Karpas-422 (cell line): Measurements from ENCODE around the gene CD68. TPM values are rescaled to one million over a fixed set of nuclear protein-coding genes. Genes with fewer than 3 reads are reported as not detected.

ENCODE experiments used
- DNase-seq: peaks from one replicate; pipeline ENCODE4 v3.0.0-alpha.2; 2015
- H2AFZ ChIP-seq: fragments of 200-600 bp; sonication (generic); 2 replicates; pipeline ENCODE4 v1.6.1; 2014; ENCODE audit warnings: antibody characterized with exemption, low read length, mixed read lengths
- H3K27ac ChIP-seq: fragments of 200-600 bp; sonication (generic); 2 replicates; pipeline ENCODE4 v1.5.1; 2014; ENCODE audit warnings: mild to moderate bottlenecking, low read length, moderate library complexity
- H3K27me3 ChIP-seq: fragments of 200-600 bp; sonication (generic); 2 replicates; pipeline ENCODE4 v1.6.1; 2014; ENCODE audit warnings: low read length, mixed read lengths
- H3K36me3 ChIP-seq: fragments of 200-600 bp; sonication (generic); 2 replicates; pipeline ENCODE4 v1.6.1; 2014; ENCODE audit warnings: low read length, mixed read lengths; ENCODE audit not compliant: insufficient read depth
- H3K4me1 ChIP-seq: fragments of 200-600 bp; sonication (generic); 2 replicates; pipeline ENCODE4 v1.6.1; 2014; ENCODE audit warnings: mild to moderate bottlenecking, low read length, mixed read lengths
- H3K4me2 ChIP-seq: fragments of 200-600 bp; sonication (generic); 2 replicates; pipeline ENCODE4 v1.6.1; 2014; ENCODE audit warnings: low read length, low read depth, mild to moderate bottlenecking; ENCODE audit not compliant: poor library complexity, severe bottlenecking
- H3K4me3 ChIP-seq: fragments of 200-600 bp; sonication (generic); 2 replicates; pipeline ENCODE4 v1.5.1; 2014; ENCODE audit warnings: mild to moderate bottlenecking, antibody characterized with exemption, low read length, mixed read lengths
- H3K79me2 ChIP-seq: fragments of 200-600 bp; sonication (generic); 2 replicates; pipeline ENCODE4 v1.6.1; 2014; ENCODE audit warnings: mild to moderate bottlenecking, low read length, mixed read lengths
- H3K9ac ChIP-seq: fragments of 200-600 bp; sonication (generic); 2 replicates; pipeline ENCODE4 v1.6.0; 2014; ENCODE audit warnings: low read length
- H3K9me2 ChIP-seq: fragments of 200-600 bp; sonication (generic), shearing (Covaris generic); replicated peaks from 2 replicates; pipeline ENCODE4 v1.6.0; 2014; ENCODE audit warnings: mild to moderate bottlenecking, low read length, moderate library complexity; ENCODE audit not compliant: insufficient read depth
- H3K9me3 ChIP-seq: fragments of 300-700, 200-600 bp; sonication (generic); 2 replicates; pipeline ENCODE4 v1.6.1; 2014; ENCODE audit warnings: low read length, mixed read lengths
- H4K20me1 ChIP-seq: fragments of 200-600 bp; sonication (generic); 2 replicates; pipeline ENCODE4 v1.6.1; 2014; ENCODE audit warnings: mild to moderate bottlenecking, antibody characterized with exemption, low read length, low read depth; ENCODE audit not compliant: insufficient read depth
- total RNA-seq: library from RNA; depleted of rRNA; stranded (reverse); fragments of >200 nt; shearing (Covaris generic); gene quantifications from 2 replicates; pipeline ENCODE4 v1.2.3, GENCODE V29; 2014; ENCODE audit warnings: low replicate concordance

CD68 gene
- total RNA-seq, 1 experiment from 2014 or later = 3.8 TPM

DNA sequence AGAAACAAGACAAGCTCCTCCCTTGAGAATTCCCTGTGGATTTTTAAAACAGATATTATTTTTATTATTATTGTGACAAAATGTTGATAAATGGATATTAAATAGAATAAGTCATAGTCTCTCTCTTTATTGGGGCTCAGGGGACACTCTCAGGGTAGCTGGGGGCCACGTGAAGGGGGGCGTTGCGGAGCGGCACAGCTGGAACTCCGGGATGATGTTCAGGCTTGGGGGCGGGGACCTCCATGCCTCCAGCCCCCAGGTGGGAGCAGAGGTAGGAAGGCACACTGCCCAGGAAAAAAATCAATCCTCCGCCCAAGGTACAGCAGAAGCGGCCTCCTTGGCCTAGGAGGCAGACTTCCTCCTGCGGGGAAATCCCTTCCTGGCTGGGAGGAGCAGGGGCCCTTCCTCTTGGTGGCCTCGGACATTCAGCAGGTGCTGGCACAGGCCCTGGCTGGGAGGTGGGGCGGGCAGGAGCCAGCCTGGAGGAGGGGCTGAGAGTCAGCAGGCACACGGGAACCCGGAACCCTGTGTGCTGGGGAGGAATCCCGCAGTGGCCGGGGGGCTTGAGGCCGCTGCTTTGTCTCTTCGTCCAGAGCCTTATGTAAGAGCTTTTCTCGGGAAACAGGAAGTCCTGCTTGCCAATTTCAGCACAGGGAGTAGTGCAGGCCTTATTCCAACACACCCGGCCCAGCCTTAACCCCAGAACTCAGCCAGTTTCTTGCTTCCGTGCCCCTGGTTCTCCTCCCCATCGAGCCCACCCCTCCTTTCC lies 21.5 kb upstream of the CD68 start:
- peak; percentile 50 for DNase-seq
- Histone ChIP-seq H3K9me2 (no peaks in the 10 kb centered on the region), H3K27ac (no peak overlapping the region), H4K20me1 (peaks cover 1% of the 10 kb centered on the region; the same call in 1 of the 2 replicates), H3K4me1 (peaks cover 30% of the 10 kb centered on the region), H3K9me3 (no peaks in the 10 kb centered on the region), H3K4me2 (peak overlapping the region; percentile 28), H3K4me3 (no peak overlapping the region), H3K9ac (peak overlapping the region; percentile 38), H3K27me3 (no peaks in the 10 kb centered on the region), H3K79me2 (peaks cover 19% of the 10 kb centered on the region), H2AFZ (no peak overlapping the region), H3K36me3 (no peaks in the 10 kb centered on the region)

DNA sequence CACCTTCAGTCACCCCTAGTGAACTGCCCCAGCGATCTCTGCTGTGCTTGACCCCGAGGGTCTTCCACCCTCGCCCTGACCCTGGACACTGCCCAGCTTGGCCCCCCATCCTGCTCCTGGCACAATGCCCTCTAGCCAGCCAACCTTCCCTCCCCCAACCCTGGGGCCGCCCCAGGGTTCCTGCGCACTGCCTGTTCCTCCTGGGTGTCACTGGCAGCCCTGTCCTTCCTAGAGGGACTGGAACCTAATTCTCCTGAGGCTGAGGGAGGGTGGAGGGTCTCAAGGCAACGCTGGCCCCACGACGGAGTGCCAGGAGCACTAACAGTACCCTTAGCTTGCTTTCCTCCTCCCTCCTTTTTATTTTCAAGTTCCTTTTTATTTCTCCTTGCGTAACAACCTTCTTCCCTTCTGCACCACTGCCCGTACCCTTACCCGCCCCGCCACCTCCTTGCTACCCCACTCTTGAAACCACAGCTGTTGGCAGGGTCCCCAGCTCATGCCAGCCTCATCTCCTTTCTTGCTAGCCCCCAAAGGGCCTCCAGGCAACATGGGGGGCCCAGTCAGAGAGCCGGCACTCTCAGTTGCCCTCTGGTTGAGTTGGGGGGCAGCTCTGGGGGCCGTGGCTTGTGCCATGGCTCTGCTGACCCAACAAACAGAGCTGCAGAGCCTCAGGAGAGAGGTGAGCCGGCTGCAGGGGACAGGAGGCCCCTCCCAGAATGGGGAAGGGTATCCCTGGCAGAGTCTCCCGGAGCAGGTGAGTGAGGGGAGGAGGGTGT lies 20.7 kb upstream of the CD68 start, which contains the start of gene TNFSF13:
TSS of gene TNFSF13 (plus strand) at position 207 of the 776 bp plus-strand sequence. CDS start at position 497, 290 bp downstream.
- H3K4me2 ChIP-seq = peak within 1 kb of the TSS; percentile 28
- H3K4me1 ChIP-seq = peaks cover 38% of the 10 kb centered on the region
- H3K4me3 ChIP-seq = no peak within 1 kb of the TSS
- no peaks in the 10 kb centered on the region for H3K27me3 ChIP-seq
- peak within 1 kb of the TSS; percentile 38 for H3K9ac ChIP-seq
- H4K20me1 ChIP-seq = peaks cover 3% of the 10 kb centered on the region; the same call in 1 of the 2 replicates
- peaks cover 27% of the 10 kb centered on the region for H3K79me2 ChIP-seq
- H3K36me3 ChIP-seq = peaks cover 5% of the 10 kb centered on the region; the same call in 1 of the 2 replicates
- no peak for DNase-seq
- H3K9me3 ChIP-seq = no peaks in the 10 kb centered on the region
- no peak within 1 kb of the TSS for H3K27ac ChIP-seq
- H2AFZ ChIP-seq = no peak within 1 kb of the TSS
- no peaks in the 10 kb centered on the region for H3K9me2 ChIP-seq

DNA sequence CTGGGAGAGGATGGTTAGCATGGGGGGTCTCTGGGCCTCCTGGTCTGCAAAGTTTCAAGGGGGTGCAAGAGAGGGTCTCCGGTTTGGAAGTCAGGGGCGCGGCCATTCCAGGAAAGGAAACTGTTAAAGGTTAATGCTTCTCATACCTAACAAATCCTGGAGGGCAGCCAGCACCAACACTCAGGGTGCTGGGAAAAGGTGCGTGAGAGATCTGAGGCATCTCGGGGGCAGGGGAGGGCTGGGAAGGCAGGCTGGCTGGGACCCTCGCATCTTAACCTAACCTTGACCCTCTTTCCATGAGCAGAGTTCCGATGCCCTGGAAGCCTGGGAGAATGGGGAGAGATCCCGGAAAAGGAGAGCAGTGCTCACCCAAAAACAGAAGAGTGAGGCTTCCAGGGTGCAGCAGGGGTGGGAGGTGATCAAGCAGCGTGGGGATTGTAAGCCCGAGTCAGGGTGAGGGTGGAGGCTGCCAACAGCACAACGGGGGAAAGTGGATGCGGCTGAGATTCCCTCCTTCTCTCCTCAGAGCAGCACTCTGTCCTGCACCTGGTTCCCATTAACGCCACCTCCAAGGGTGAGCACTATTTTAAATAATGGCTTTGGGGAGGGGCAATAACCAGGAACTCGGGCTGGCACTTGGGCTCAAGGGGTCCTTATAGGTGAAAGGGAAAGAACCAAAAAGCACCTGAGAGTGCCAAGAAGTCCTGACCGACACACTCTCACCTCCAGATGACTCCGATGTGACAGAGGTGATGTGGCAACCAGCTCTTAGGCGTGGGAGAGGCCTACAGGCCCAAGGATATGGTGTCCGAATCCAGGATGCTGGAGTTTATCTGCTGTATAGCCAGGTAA lies 19.9 kb upstream of the CD68 start:
- H3K9ac ChIP-seq = no peak overlapping the region

DNA sequence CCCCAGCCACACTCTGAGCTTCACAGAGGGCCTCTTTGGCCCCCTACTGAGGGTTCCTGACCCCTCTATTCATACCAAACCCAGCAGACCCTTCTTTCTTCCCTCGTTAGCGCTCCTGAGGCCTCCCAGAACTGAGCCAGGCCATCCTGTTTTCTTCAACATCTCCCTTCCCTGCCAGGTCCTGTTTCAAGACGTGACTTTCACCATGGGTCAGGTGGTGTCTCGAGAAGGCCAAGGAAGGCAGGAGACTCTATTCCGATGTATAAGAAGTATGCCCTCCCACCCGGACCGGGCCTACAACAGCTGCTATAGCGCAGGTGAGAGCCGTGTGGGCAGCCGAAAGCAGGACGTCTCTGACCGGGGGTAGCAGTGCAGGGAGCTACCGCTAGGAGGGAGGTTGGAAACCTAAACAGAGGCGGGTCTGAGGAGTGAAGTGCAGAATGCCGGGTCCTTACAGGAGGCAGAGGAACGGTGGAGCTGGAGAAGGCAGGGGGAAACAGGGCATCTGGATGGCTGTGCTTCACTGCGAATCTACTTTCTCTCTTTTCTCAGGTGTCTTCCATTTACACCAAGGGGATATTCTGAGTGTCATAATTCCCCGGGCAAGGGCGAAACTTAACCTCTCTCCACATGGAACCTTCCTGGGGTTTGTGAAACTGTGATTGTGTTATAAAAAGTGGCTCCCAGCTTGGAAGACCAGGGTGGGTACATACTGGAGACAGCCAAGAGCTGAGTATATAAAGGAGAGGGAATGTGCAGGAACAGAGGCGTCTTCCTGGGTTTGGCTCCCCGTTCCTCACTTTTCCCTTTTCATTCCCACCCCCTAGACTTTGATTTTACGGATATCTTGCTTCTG lies 19.0 kb upstream of the CD68 start:
- H4K20me1 ChIP-seq = peaks cover 9% of the 10 kb centered on the region; the same call in 1 of the 2 replicates
- no peak overlapping the region for H3K27ac ChIP-seq
- no peak overlapping the region for H2AFZ ChIP-seq
- H3K36me3 ChIP-seq = peaks cover 19% of the 10 kb centered on the region
- peaks cover 43% of the 10 kb centered on the region for H3K79me2 ChIP-seq
- H3K9me3 ChIP-seq = no peaks in the 10 kb centered on the region
- H3K9me2 ChIP-seq = no peaks in the 10 kb centered on the region
- DNase-seq = peak; percentile 88
- H3K27me3 ChIP-seq = no peaks in the 10 kb centered on the region
- H3K4me1 ChIP-seq = peaks cover 44% of the 10 kb centered on the region
- peak overlapping the region; percentile 86 for H3K4me3 ChIP-seq
- H3K9ac ChIP-seq = peak overlapping the region; percentile 87
- peak overlapping the region; percentile 88 for H3K4me2 ChIP-seq

More for the DNA sequence above, 19.9 kb upstream of the CD68 start:
- H3K9me2 ChIP-seq = no peaks in the 10 kb centered on the region
- peaks cover 3% of the 10 kb centered on the region; the same call in 1 of the 2 replicates for H4K20me1 ChIP-seq
- no peak for DNase-seq
- H3K4me3 ChIP-seq = no peak overlapping the region
- H3K27ac ChIP-seq = no peak overlapping the region
- H2AFZ ChIP-seq = no peak overlapping the region
- H3K36me3 ChIP-seq = peaks cover 11% of the 10 kb centered on the region
- H3K4me2 ChIP-seq = peak overlapping the region; percentile 88
- no peaks in the 10 kb centered on the region for H3K27me3 ChIP-seq
- peaks cover 44% of the 10 kb centered on the region for H3K4me1 ChIP-seq
- H3K9me3 ChIP-seq = no peaks in the 10 kb centered on the region
- peaks cover 35% of the 10 kb centered on the region for H3K79me2 ChIP-seq

DNA sequence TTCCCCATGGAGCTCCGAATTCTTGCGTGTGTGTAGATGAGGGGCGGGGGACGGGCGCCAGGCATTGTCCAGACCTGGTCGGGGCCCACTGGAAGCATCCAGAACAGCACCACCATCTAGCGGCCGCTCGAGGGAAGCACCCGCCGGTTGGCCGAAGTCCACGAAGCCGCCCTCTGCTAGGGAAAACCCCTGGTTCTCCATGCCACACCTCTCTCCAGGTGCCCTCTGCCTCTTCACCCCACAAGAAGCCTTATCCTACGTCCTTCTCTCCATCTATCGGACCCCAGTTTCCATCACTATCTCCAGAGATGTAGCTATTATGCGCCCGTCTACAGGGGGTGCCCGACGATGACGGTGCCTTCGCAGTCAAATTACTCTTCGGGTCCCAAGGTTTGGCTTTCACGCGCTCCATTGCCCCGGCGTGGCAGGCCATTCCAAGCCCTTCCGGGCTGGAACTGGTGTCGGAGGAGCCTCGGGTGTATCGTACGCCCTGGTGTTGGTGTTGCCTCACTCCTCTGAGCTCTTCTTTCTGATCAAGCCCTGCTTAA lies 18.3 kb upstream of the CD68 start:
- Histone ChIP-seq H3K9me2 (no peaks in the 10 kb centered on the region), H3K79me2 (peaks cover 48% of the 10 kb centered on the region), H2AFZ (peak overlapping the region; percentile 92), H3K9me3 (no peaks in the 10 kb centered on the region), H4K20me1 (peaks cover 10% of the 10 kb centered on the region; the same call in 1 of the 2 replicates), H3K4me1 (peaks cover 44% of the 10 kb centered on the region), H3K27ac (peak overlapping the region; percentile 81), H3K4me3 (peak overlapping the region; percentile 86), H3K27me3 (no peaks in the 10 kb centered on the region), H3K9ac (peak overlapping the region; percentile 87), H3K36me3 (peaks cover 24% of the 10 kb centered on the region), H3K4me2 (peak overlapping the region; percentile 88)
- DNase-seq = peak; percentile 92

DNA sequence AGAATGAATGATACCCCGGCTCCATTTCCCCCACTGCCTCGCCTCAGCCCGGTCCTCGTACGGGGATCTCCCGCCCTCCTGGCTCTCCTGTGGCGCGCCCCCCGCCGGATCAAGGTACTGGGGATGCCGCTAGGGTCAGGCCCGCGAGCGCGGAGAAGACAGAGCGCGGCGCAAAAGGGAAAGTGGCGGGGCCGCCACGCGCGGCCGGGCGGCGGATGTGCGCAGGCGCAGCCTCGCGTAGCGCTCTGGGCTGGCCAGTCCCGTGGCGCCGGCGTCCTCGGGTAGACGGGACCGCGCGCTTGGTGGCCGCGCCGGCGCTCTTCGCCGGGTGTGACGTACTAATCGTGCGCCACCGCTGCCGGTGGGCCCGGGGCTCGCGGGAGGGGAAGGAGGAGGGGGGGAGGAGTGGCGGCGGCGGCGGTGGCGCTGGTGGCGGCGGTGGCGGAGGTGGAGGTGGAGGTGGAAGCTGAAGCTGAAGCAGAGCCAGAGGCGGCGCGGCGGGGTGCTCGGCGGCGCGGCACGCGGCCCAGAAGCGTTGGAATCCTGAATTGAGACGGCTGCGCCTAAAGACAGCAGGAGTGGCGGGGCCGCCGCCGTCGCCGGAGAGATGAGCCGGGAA lies 17.7 kb upstream of the CD68 start, which contains the start of gene SENP3:
TSS of gene SENP3 (plus strand) at position 331 of the 619 bp plus-strand sequence. CDS start 1,158 bp downstream, outside the sequence.
- Histone ChIP-seq H3K27ac (peak within 1 kb of the TSS; percentile 81), H3K4me3 (peak within 1 kb of the TSS; percentile 86), H3K9me3 (no peaks in the 10 kb centered on the region), H3K9me2 (no peaks in the 10 kb centered on the region), H3K27me3 (no peaks in the 10 kb centered on the region), H4K20me1 (peaks cover 10% of the 10 kb centered on the region; the same call in 1 of the 2 replicates), H3K79me2 (peaks cover 48% of the 10 kb centered on the region), H3K9ac (peak within 1 kb of the TSS; percentile 87), H2AFZ (peak within 1 kb of the TSS; percentile 92), H3K4me1 (peaks cover 44% of the 10 kb centered on the region), H3K36me3 (peaks cover 26% of the 10 kb centered on the region), H3K4me2 (peak within 1 kb of the TSS; percentile 88)
- DNase-seq = peak; percentile 96
